Type B pancreatic cell (in vitro differentiated cells): ENCODE data around the gene RETREG3. TPM values are rescaled to one million over a fixed set of nuclear protein-coding genes. Genes with fewer than 3 reads are reported as not detected.

ENCODE experiments used
- DNase-seq: peaks from one replicate; pipeline ENCODE4 v3.0.0; 2021; ENCODE audit warnings: mixed read lengths; ENCODE audit not compliant: unreplicated experiment; ENCODE audit errors: extremely low spot score
- H3K27ac Mint-ChIP-seq: 2 replicates; pipeline ENCODE4 v1.8.0; 2021; ENCODE audit warnings: mild to moderate bottlenecking, mixed read lengths
- H3K27me3 Mint-ChIP-seq: 2 replicates; pipeline ENCODE4 v1.8.0; 2021; ENCODE audit warnings: mixed read lengths
- H3K36me3 Mint-ChIP-seq: 2 replicates; pipeline ENCODE4 v1.8.0; 2021; ENCODE audit warnings: mixed read lengths
- H3K4me1 Mint-ChIP-seq: one replicate; pipeline ENCODE4 v1.8.0; 2021; ENCODE audit warnings: mixed read lengths; ENCODE audit not compliant: unreplicated experiment
- H3K4me3 Mint-ChIP-seq: 2 replicates; pipeline ENCODE4 v1.8.0; 2021; ENCODE audit warnings: mild to moderate bottlenecking, mixed read lengths
- H3K9me3 Mint-ChIP-seq: 2 replicates; pipeline ENCODE4 v1.8.0; 2021; ENCODE audit warnings: mixed read lengths
- total RNA-seq: library from RNA; stranded (reverse); gene quantifications from 2 replicates; pipeline ENCODE4 v1.2.1, GENCODE V29; 2021; ENCODE audit warnings: low replicate concordance
- TF ChIP-seq, protein P1 (sequence below): fragments of 200-600 bp; sonication (generic); conservative IDR thresholded peaks from 2 replicates; pipeline ENCODE4 v1.5.0; 2021; ENCODE audit warnings: antibody characterized with exemption, mild to moderate bottlenecking

The RETREG3 gene
- total RNA-seq, 1 donor from 2014 or later, result 62.9 TPM

GRCh38 chr17:42571435-42572225 lies 37.5 kb downstream of the RETREG3 start:
- TF ChIP-seq, protein P1, sequence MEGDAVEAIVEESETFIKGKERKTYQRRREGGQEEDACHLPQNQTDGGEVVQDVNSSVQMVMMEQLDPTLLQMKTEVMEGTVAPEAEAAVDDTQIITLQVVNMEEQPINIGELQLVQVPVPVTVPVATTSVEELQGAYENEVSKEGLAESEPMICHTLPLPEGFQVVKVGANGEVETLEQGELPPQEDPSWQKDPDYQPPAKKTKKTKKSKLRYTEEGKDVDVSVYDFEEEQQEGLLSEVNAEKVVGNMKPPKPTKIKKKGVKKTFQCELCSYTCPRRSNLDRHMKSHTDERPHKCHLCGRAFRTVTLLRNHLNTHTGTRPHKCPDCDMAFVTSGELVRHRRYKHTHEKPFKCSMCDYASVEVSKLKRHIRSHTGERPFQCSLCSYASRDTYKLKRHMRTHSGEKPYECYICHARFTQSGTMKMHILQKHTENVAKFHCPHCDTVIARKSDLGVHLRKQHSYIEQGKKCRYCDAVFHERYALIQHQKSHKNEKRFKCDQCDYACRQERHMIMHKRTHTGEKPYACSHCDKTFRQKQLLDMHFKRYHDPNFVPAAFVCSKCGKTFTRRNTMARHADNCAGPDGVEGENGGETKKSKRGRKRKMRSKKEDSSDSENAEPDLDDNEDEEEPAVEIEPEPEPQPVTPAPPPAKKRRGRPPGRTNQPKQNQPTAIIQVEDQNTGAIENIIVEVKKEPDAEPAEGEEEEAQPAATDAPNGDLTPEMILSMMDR, result no peak
- Mint-ChIP-seq H3K4me1 (peaks cover 17% of the 10 kb centered on the region), H3K9me3 (no peaks in the 10 kb centered on the region), H3K27me3 (no peaks in the 10 kb centered on the region), H3K27ac (no peak overlapping the region), H3K36me3 (peaks cover 21% of the 10 kb centered on the region), H3K4me3 (no peak overlapping the region)
- no peak for DNase-seq

DNA sequence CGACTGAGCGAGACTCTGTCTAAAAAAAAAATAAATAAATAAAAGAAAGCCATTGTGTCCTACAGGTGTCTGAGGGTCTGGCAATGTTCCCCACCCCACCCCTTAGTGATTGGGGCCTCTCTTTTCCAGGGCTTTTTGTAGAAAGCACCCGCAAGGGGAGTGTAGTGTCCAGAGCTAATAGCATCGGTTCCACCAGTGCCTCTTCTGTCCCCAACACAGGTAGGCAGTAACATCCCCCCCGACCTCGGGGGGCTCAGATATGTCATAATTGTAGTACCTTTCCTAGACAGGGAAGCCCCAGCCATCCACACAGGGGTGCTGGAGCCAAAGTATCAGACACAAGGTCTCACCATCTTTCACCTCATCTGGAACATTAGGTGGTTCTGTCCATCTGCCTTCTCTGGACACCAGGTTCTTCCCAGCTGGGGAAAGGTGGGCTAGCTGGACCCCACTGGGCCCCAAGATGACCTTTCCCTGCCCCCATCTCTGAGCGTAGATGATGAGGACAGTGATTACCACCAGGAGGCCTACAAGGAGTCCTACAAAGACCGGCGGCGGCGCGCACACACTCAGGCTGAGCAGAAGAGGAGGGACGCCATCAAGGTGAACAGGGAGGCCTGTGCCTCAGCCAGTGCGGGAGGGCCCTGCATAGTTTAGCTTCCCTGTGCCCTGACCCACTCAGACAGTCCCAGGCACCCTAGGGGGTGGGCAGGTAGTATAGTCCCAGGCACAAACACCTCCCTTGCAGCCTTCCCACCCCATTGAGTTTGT lies 40.6 kb downstream of the RETREG3 start:
- Mint-ChIP-seq H3K4me1 (peaks cover 12% of the 10 kb centered on the region), H3K9me3 (no peaks in the 10 kb centered on the region), H3K36me3 (peaks cover 17% of the 10 kb centered on the region), H3K4me3 (peak overlapping the region; percentile 52), H3K27ac (no peak overlapping the region), H3K27me3 (no peaks in the 10 kb centered on the region)
- DNase-seq, result no peak
- TF ChIP-seq, protein P1, result no peak

GRCh38 chr17:42566883-42567573 lies 42.1 kb downstream of the RETREG3 start, which contains the start of gene MLX:
Gene MLX, plus strand, starts transcription at chr17:42567100. Its CDS starts 25 bp downstream, at chr17:42567125.
- TF ChIP-seq, protein P1, result peak; percentile 22
- Mint-ChIP-seq H3K36me3 (peaks cover 12% of the 10 kb centered on the region), H3K4me3 (peak within 1 kb of the TSS; percentile 94), H3K27me3 (no peaks in the 10 kb centered on the region), H3K9me3 (no peaks in the 10 kb centered on the region), H3K4me1 (peaks cover 9% of the 10 kb centered on the region), H3K27ac (peak within 1 kb of the TSS; percentile 93)
- peak; percentile 95 for DNase-seq

- Mint-ChIP-seq H3K9me3 (no peaks in the 10 kb centered on the region), H3K4me1 (peaks cover 13% of the 10 kb centered on the region), H3K27ac (peak overlapping the region; percentile 93), H3K36me3 (peaks cover 10% of the 10 kb centered on the region), H3K4me3 (peak overlapping the region; percentile 94), H3K27me3 (no peaks in the 10 kb centered on the region)
- TF ChIP-seq, protein P1, result no peak
- DNase-seq, result no peak
Observed at GRCh38 chr17:42566215-42566882, 42.8 kb downstream of the RETREG3 start.
